ENCODE data around the gene CASP5. TPM values are rescaled to one million over a fixed set of nuclear protein-coding genes. Genes with fewer than 3 reads are reported as not detected.
"Not testable (repeated sequence)": the region's sequence is repeated elsewhere in the genome, so short reads cannot be mapped to it uniquely, and the experiment has no call there.

Gene CASP5
- polyA plus RNA-seq, 2 donors, result 0.11 TPM; not detected in 1

DNA sequence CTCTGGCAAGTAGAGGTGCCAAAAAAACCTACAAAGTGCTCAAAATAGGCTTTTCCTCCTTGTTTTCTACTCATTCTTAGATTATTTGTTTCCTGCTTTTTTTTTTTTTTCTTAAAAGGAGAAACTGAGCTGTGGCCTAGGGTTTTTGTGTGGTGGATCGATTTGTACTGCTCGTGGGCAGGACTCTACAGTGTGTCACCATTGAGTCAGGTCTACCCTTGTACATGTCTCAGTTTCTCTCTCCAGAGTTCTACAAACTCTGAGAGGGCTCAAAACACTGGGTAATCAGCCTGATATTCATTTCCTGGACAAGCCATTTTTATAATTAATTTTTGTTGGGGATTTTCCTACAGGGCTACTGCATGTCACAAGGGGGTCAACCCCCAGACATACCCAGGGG, 49.4 kb downstream of the CASP5 start:
- Histone ChIP-seq H3K27me3 (ENCODE audit: control insufficient read depth in 1 of 2, insufficient read depth in 2 of 2, low read length in 2 of 2) (no peaks in the 10 kb centered on the region), H3K27ac (ENCODE audit: low read depth in 2 of 2, low read length in 1 of 2) (no peak overlapping the region), H3K4me1 (ENCODE audit: control insufficient read depth in 2 of 2, insufficient read depth in 2 of 2, low read length in 1 of 2) (no peaks in the 10 kb centered on the region), H3K36me3 (ENCODE audit: control insufficient read depth in 2 of 2, insufficient read depth in 2 of 2, low read length in 1 of 2) (no peaks in the 10 kb centered on the region), H3K9me3 (ENCODE audit: control insufficient read depth in 2 of 2, insufficient read depth in 1 of 2, low read depth in 1 of 2, low read length in 1 of 2) (no peaks in the 10 kb centered on the region), H3K4me3 (ENCODE audit: low read depth in 1 of 2, low read length in 2 of 2) (no peak overlapping the region)
- 67 to 82% methylated on average over 2 of the region's 2 CpGs for WGBS, 2 donors

GRCh38 chr11:104972924-104973323, 50.0 kb downstream of the CASP5 start:
- H3K27me3 ChIP-seq (ENCODE audit: control insufficient read depth in 1 of 2, insufficient read depth in 2 of 2, low read length in 2 of 2), result not testable (repeated sequence)
- WGBS, 2 donors, result 93 to 95% methylated on average over 8 of the region's 8 CpGs

DNA sequence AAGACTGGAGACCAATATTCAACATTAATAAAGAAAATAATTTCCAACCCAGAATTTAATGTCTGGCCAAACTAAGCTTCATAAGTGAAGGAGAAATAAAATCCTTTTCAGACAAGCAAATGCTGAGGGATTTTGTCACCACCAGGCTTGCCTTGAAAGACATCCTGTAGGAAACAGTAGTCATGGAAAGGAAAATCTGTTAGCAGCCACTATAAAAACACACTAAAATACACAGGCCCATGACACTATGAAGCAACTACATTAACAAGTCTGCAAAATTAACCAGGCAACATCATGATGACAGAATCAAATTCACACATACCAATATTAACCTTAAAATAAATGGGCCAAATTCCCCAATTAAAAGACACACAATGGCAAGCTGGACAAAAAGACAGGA, 52.2 kb downstream of the CASP5 start:
- Histone ChIP-seq H3K36me3 (ENCODE audit: control insufficient read depth in 2 of 2, insufficient read depth in 2 of 2, low read length in 1 of 2) (no peaks in the 10 kb centered on the region), H3K4me1 (ENCODE audit: control insufficient read depth in 2 of 2, insufficient read depth in 2 of 2, low read length in 1 of 2) (no peaks in the 10 kb centered on the region), H3K9me3 (ENCODE audit: control insufficient read depth in 2 of 2, insufficient read depth in 1 of 2, low read depth in 1 of 2, low read length in 1 of 2) (no peaks in the 10 kb centered on the region), H3K27ac (ENCODE audit: low read depth in 2 of 2, low read length in 1 of 2) (no peak overlapping the region), H3K27me3 (ENCODE audit: control insufficient read depth in 1 of 2, insufficient read depth in 2 of 2, low read length in 2 of 2) (no peaks in the 10 kb centered on the region), H3K4me3 (ENCODE audit: low read depth in 1 of 2, low read length in 2 of 2) (no peak overlapping the region)

More at GRCh38 chr11:104972924-104973323, 50.0 kb downstream of the CASP5 start:
- not testable (repeated sequence) for H3K4me3 ChIP-seq (ENCODE audit: low read depth in 1 of 2, low read length in 2 of 2); H3K27ac ChIP-seq (ENCODE audit: low read depth in 2 of 2, low read length in 1 of 2); H3K9me3 ChIP-seq (ENCODE audit: control insufficient read depth in 2 of 2, insufficient read depth in 1 of 2, low read depth in 1 of 2, low read length in 1 of 2); H3K36me3 ChIP-seq (ENCODE audit: control insufficient read depth in 2 of 2, insufficient read depth in 2 of 2, low read length in 1 of 2); H3K4me1 ChIP-seq (ENCODE audit: control insufficient read depth in 2 of 2, insufficient read depth in 2 of 2, low read length in 1 of 2)

- Histone ChIP-seq H3K36me3 (ENCODE audit: control insufficient read depth in 2 of 2, insufficient read depth in 2 of 2, low read length in 1 of 2) (no peaks in the 10 kb centered on the region), H3K9me3 (ENCODE audit: control insufficient read depth in 2 of 2, insufficient read depth in 1 of 2, low read depth in 1 of 2, low read length in 1 of 2) (no peaks in the 10 kb centered on the region), H3K4me3 (ENCODE audit: low read depth in 1 of 2, low read length in 2 of 2) (peak overlapping the region; percentile 25 to 81), H3K27ac (ENCODE audit: low read depth in 2 of 2, low read length in 1 of 2) (peak overlapping the region; percentile 78 to 85), H3K27me3 (ENCODE audit: control insufficient read depth in 1 of 2, insufficient read depth in 2 of 2, low read length in 2 of 2) (no peaks in the 10 kb centered on the region), H3K4me1 (ENCODE audit: control insufficient read depth in 2 of 2, insufficient read depth in 2 of 2, low read length in 1 of 2) (no peaks in the 10 kb centered on the region)
- WGBS, 2 donors, result 66 to 68% methylated on average over 16 of the region's 16 CpGs
Measured at GRCh38 chr11:104968856-104969776, 53.9 kb downstream of the CASP5 start.

DNA sequence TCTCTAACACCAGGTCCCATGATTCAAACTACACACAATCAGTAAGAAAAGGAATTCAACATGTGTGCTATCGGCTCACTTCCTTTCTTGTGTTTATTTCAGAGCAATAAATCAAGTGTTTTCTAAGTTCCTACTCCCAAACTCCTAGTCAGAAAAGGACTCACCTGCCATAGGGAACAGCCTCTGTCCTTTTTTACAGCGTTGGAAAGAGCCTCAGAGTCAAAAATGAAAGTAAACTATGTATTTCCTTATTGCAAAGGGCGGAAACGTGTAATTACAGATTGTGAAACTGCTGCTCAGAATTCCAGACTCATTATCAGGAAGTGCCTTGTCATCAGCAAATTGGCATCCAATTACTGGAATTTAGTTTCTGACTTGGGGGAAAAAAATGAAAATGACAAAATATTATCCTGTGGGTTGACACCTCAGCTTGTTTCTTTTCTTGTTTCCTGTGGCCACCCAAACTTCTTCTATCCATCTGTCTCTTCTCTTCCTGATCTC, 54.6 kb downstream of the CASP5 start, which contains the start of gene CASP4:
Gene CASP4, minus strand, starts transcription at position 220 of the 501 bp plus-strand sequence. Its CDS starts 49 bp downstream, at position 171.
- Histone ChIP-seq H3K27ac (ENCODE audit: low read depth in 2 of 2, low read length in 1 of 2) (peak within 1 kb of the TSS; percentile 78 to 85), H3K4me3 (ENCODE audit: low read depth in 1 of 2, low read length in 2 of 2) (peak within 1 kb of the TSS; percentile 47 to 81), H3K9me3 (ENCODE audit: control insufficient read depth in 2 of 2, insufficient read depth in 1 of 2, low read depth in 1 of 2, low read length in 1 of 2) (no peaks in the 10 kb centered on the region), H3K4me1 (ENCODE audit: control insufficient read depth in 2 of 2, insufficient read depth in 2 of 2, low read length in 1 of 2) (no peaks in the 10 kb centered on the region), H3K36me3 (ENCODE audit: control insufficient read depth in 2 of 2, insufficient read depth in 2 of 2, low read length in 1 of 2) (no peaks in the 10 kb centered on the region), H3K27me3 (ENCODE audit: control insufficient read depth in 1 of 2, insufficient read depth in 2 of 2, low read length in 2 of 2) (no peaks in the 10 kb centered on the region)
- 0% methylated on average over 4 of the region's 4 CpGs for WGBS, 2 donors

- Histone ChIP-seq H3K36me3 (ENCODE audit: control insufficient read depth in 2 of 2, insufficient read depth in 2 of 2, low read length in 1 of 2) (no peaks in the 10 kb centered on the region), H3K4me1 (ENCODE audit: control insufficient read depth in 2 of 2, insufficient read depth in 2 of 2, low read length in 1 of 2) (no peaks in the 10 kb centered on the region), H3K4me3 (ENCODE audit: low read depth in 1 of 2, low read length in 2 of 2) (peak overlapping the region; percentile 47 to 81), H3K27me3 (ENCODE audit: control insufficient read depth in 1 of 2, insufficient read depth in 2 of 2, low read length in 2 of 2) (no peaks in the 10 kb centered on the region), H3K9me3 (ENCODE audit: control insufficient read depth in 2 of 2, insufficient read depth in 1 of 2, low read depth in 1 of 2, low read length in 1 of 2) (no peaks in the 10 kb centered on the region), H3K27ac (ENCODE audit: low read depth in 2 of 2, low read length in 1 of 2) (peak overlapping the region in 1 of 2 donors; percentile 85)
- WGBS, 2 donors, result 9% methylated on average over 11 of the region's 11 CpGs
Measured at GRCh38 chr11:104967534-104968354, 55.2 kb downstream of the CASP5 start.

GRCh38 chr11:104965735-104966134, 57.2 kb downstream of the CASP5 start:
- Histone ChIP-seq H3K36me3 (ENCODE audit: control insufficient read depth in 2 of 2, insufficient read depth in 2 of 2, low read length in 1 of 2) (no peaks in the 10 kb centered on the region), H3K27me3 (ENCODE audit: control insufficient read depth in 1 of 2, insufficient read depth in 2 of 2, low read length in 2 of 2) (no peaks in the 10 kb centered on the region), H3K9me3 (ENCODE audit: control insufficient read depth in 2 of 2, insufficient read depth in 1 of 2, low read depth in 1 of 2, low read length in 1 of 2) (no peaks in the 10 kb centered on the region), H3K4me1 (ENCODE audit: control insufficient read depth in 2 of 2, insufficient read depth in 2 of 2, low read length in 1 of 2) (no peaks in the 10 kb centered on the region), H3K27ac (ENCODE audit: low read depth in 2 of 2, low read length in 1 of 2) (peak overlapping the region; percentile 60 to 64), H3K4me3 (ENCODE audit: low read depth in 1 of 2, low read length in 2 of 2) (peak overlapping the region in 1 of 2 donors; percentile 81)
- 79 to 82% methylated on average over 5 of the region's 5 CpGs for WGBS, 2 donors

- Histone ChIP-seq H3K27me3 (ENCODE audit: control insufficient read depth in 1 of 2, insufficient read depth in 2 of 2, low read length in 2 of 2) (no peaks in the 10 kb centered on the region), H3K4me1 (ENCODE audit: control insufficient read depth in 2 of 2, insufficient read depth in 2 of 2, low read length in 1 of 2) (no peaks in the 10 kb centered on the region), H3K36me3 (ENCODE audit: control insufficient read depth in 2 of 2, insufficient read depth in 2 of 2, low read length in 1 of 2) (no peaks in the 10 kb centered on the region), H3K4me3 (ENCODE audit: low read depth in 1 of 2, low read length in 2 of 2) (peak overlapping the region in 1 of 2 donors; percentile 1), H3K9me3 (ENCODE audit: control insufficient read depth in 2 of 2, insufficient read depth in 1 of 2, low read depth in 1 of 2, low read length in 1 of 2) (no peaks in the 10 kb centered on the region), H3K27ac (ENCODE audit: low read depth in 2 of 2, low read length in 1 of 2) (no peak overlapping the region)
- WGBS, 2 donors, result 88 to 94% methylated on average over 1 of the region's 1 CpG
Measured at GRCh38 chr11:104964247-104964646, 58.7 kb downstream of the CASP5 start.

DNA sequence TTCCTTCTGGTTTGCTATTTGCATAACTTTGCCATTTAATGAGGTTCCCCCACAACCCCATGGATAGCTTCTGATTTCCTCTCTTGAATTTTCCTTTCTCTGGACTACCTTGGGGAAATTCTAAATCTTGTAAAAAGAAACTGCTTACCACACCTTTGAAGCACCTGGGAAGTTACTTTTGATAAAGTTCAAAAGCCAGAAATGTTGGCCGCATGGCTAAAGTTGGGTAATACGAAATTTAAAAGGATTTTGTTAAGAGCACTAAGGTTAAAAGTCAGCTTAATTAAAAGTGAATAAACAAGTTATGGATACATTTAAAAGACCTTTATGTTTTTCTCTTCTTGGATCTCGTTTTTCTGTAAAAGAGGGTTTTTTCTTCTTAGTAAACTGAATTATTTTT, 60.1 kb downstream of the CASP5 start:
- no peaks in the 10 kb centered on the region for H3K4me1 ChIP-seq (ENCODE audit: control insufficient read depth in 2 of 2, insufficient read depth in 2 of 2, low read length in 1 of 2)

More for the DNA sequence above, 60.1 kb downstream of the CASP5 start:
- no peaks in the 10 kb centered on the region for H3K36me3 ChIP-seq (ENCODE audit: control insufficient read depth in 2 of 2, insufficient read depth in 2 of 2, low read length in 1 of 2)
- WGBS, 2 donors, result 89 to 90% methylated on average over 3 of the region's 3 CpGs
- H3K27ac ChIP-seq (ENCODE audit: low read depth in 2 of 2, low read length in 1 of 2), result no peak overlapping the region
- H3K9me3 ChIP-seq (ENCODE audit: control insufficient read depth in 2 of 2, insufficient read depth in 1 of 2, low read depth in 1 of 2, low read length in 1 of 2), result no peaks in the 10 kb centered on the region
- H3K27me3 ChIP-seq (ENCODE audit: control insufficient read depth in 1 of 2, insufficient read depth in 2 of 2, low read length in 2 of 2), result no peaks in the 10 kb centered on the region
- no peak overlapping the region for H3K4me3 ChIP-seq (ENCODE audit: low read depth in 1 of 2, low read length in 2 of 2)

All from esophagus (tissue), 2 donors.